ENCODE data around the gene GPR3. TPM values are rescaled to one million over a fixed set of nuclear protein-coding genes. Genes with fewer than 3 reads are reported as not detected.

Gene GPR3
- total and polyA plus RNA-seq, 2 experiments from 2014 or later, result 1.9 to 2.8 TPM

DNA sequence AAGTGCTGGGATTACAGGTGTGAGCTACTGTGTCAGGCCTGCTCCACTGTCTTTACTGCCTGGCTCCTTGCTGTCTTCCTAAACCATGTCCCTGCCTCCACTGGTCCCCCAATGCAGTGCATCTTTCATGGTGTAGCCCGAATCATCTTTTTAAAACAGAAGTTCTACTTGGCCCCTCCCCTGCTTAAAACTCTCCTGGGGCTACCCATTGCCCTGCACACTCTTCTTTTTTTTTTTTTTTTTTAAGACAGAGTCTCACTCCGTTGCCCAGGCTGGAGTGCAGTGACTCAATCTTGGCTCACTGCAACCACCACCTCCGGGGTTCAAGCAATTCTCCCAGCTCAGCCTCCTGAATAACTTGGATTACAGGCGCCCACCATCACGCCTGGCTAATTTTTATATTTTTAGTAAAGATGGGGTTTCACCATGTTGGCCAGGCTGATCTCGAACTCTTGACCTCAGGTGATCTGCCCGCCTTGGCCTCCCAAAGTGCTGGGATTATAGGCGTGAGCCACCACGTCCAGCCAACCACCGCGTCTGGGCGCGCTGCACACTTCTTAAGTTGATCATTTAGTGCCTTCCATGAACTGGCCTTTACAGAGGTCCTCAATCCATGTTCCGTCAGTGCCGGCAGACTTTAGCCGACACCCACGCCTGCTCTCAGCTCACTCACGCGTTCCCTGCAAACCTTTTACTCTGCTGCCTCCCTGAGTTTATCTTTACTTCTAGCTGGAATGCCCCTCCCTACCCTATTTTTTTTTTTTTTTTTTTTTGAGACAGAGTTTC is 20.2 kb upstream of the GPR3 start:
- no peaks in the 10 kb centered on the region for H3K9me3 ChIP-seq (ENCODE audit: low read depth)
- no peak for DNase-seq (ENCODE audit: low read depth in 1 of 2, low spot score in 1 of 2)
- no peak overlapping the region for H3K27ac ChIP-seq
- TF ChIP-seq CTCF (IDR thresholded peaks at IDR 0.05; ENCODE audit: low read depth, low read length), result no peak
- no peaks in the 10 kb centered on the region for H3K27me3 ChIP-seq
- H3K36me3 ChIP-seq, result no peaks in the 10 kb centered on the region
- no peak overlapping the region for H3K4me3 ChIP-seq
- peaks cover under 1% of the 10 kb centered on the region for H3K4me1 ChIP-seq (ENCODE audit: low read depth)

GRCh38 chr1:27372808-27373690 is 19.4 kb upstream of the GPR3 start:
- DNase-seq (ENCODE audit: low read depth in 1 of 2, low spot score in 1 of 2), result peak in 1 of 2 donors; percentile 18

GRCh38 chr1:27374362-27375086 is 17.9 kb upstream of the GPR3 start, which contains the start of gene FCN3:
Gene FCN3 (minus strand): TSS chr1:27374824. CDS start chr1:27374818, 6 bp downstream.
- H3K27ac ChIP-seq, result no peak within 1 kb of the TSS
- no peaks in the 10 kb centered on the region for H3K9me3 ChIP-seq (ENCODE audit: low read depth)
- H3K4me3 ChIP-seq, result no peak within 1 kb of the TSS
- no peaks in the 10 kb centered on the region for H3K27me3 ChIP-seq
- TF ChIP-seq CTCF (IDR thresholded peaks at IDR 0.05; ENCODE audit: low read depth, low read length), result no peak
- no peaks in the 10 kb centered on the region for H3K4me1 ChIP-seq (ENCODE audit: low read depth)
- H3K36me3 ChIP-seq, result no peaks in the 10 kb centered on the region
- DNase-seq (ENCODE audit: low read depth in 1 of 2, low spot score in 1 of 2), result no peak

More at GRCh38 chr1:27372808-27373690, 19.4 kb upstream of the GPR3 start:
- Histone ChIP-seq H3K27ac (no peak overlapping the region), H3K4me3 (no peak overlapping the region), H3K9me3 (ENCODE audit: low read depth) (no peaks in the 10 kb centered on the region), H3K36me3 (no peaks in the 10 kb centered on the region), H3K4me1 (ENCODE audit: low read depth) (no peaks in the 10 kb centered on the region), H3K27me3 (no peaks in the 10 kb centered on the region)
- TF ChIP-seq CTCF (IDR thresholded peaks at IDR 0.05; ENCODE audit: low read depth, low read length), result peak; percentile 43

DNA sequence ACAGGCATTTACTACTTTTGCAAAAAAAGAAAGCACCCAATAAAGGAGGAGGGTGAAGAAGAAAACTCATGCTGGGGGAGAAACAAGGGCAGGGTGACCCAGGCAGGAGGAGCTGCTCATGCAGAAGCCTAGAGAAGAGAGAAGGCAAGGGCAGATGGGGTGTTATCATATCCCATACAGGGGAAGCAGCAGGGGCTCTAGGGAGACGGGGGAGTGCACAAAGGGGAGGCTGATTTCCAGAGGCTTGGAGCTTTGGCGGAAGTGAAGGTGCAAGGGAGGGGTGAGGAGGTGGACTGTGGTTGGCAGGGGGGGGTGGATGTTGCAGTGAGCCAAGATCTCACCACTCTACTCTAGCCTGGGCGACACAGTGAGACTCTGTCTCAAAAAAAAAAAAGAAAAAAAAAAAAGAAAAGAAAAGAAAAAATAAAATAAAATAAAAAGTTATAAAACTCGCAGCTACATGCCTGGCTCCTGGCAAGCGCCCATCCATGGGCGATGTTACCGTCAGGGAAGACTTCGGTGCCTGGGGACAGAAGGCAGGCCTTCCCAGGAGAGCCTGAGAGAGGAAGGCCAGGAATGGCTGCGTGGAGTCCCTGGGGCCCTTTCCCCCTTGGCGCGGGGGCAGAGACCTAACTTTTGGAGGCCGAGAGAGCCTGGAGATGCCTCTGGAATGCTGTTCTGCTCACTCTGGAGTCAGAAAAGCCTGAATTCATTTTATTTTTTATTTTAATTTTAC is 14.5 kb upstream of the GPR3 start:
- no peaks in the 10 kb centered on the region for H3K4me1 ChIP-seq (ENCODE audit: low read depth)
- no peak for TF ChIP-seq CTCF (IDR thresholded peaks at IDR 0.05; ENCODE audit: low read depth, low read length)
- no peaks in the 10 kb centered on the region for H3K9me3 ChIP-seq (ENCODE audit: low read depth)
- DNase-seq (ENCODE audit: low read depth in 1 of 2, low spot score in 1 of 2), result no peak
- peaks cover 6% of the 10 kb centered on the region for H3K27me3 ChIP-seq
- H3K36me3 ChIP-seq, result no peaks in the 10 kb centered on the region
- no peak overlapping the region for H3K4me3 ChIP-seq
- H3K27ac ChIP-seq, result no peak overlapping the region
